ENCODE results near the gene NUDC.

Gene NUDC

GRCh38 chr1:26991310-26992116 lies 70.0 kb downstream of the NUDC start:
- DNase-seq (ENCODE audit: low read depth) = no peak
- in situ Hi-C loops (cut with HindIII; ENCODE audit: low sequenced_read_pairs) = loop anchor here (5.0 kb wide), 1 partner anchor 46 kb away; no protein-coding TSS in a partner anchor

GRCh38 chr1:26993237-26994019 lies 71.9 kb downstream of the NUDC start, which contains the start of gene TRNP1:
Gene TRNP1 (plus strand): TSS chr1:26993692. CDS start chr1:26993787, 95 bp downstream.
- in situ Hi-C loops (cut with HindIII; ENCODE audit: low sequenced_read_pairs) = loop anchor here (5.0 kb wide), 1 partner anchor 44 kb away; no protein-coding TSS in a partner anchor
- no peak for TF ChIP-seq CTCF (IDR thresholded peaks at IDR 0.05; ENCODE audit: low read depth, low read length, missing control alignments)
- no peak for DNase-seq (ENCODE audit: low read depth)

More at GRCh38 chr1:26991310-26992116, 70.0 kb downstream of the NUDC start:
- no peak for TF ChIP-seq CTCF (IDR thresholded peaks at IDR 0.05; ENCODE audit: low read depth, low read length, missing control alignments)
- no peak overlapping the region for H3K4me3 ChIP-seq (ENCODE audit: low read depth, low read length)

GRCh38 chr1:26994020-26994786 lies 72.7 kb downstream of the NUDC start:
- in situ Hi-C loops (cut with HindIII; ENCODE audit: low sequenced_read_pairs) = loop anchor here (5.0 kb wide), 1 partner anchor 43 kb away; no protein-coding TSS in a partner anchor
- no peak for DNase-seq (ENCODE audit: low read depth)

More at GRCh38 chr1:26993237-26994019, 71.9 kb downstream of the NUDC start, which contains the start of gene TRNP1:
- peak within 1 kb of the TSS; percentile 63 for H3K4me3 ChIP-seq (ENCODE audit: low read depth, low read length)

GRCh38 chr1:26994787-26995517 lies 73.4 kb downstream of the NUDC start:
- TF ChIP-seq CTCF (IDR thresholded peaks at IDR 0.05; ENCODE audit: low read depth, low read length, missing control alignments) = no peak
- in situ Hi-C loops (cut with HindIII; ENCODE audit: low sequenced_read_pairs) = loop anchor here (5.0 kb wide), 1 partner anchor 42 kb away; no protein-coding TSS in a partner anchor
- H3K4me3 ChIP-seq (ENCODE audit: low read depth, low read length) = peak overlapping the region; percentile 63
- no peak for DNase-seq (ENCODE audit: low read depth)

More at GRCh38 chr1:26994020-26994786, 72.7 kb downstream of the NUDC start:
- peak overlapping the region; percentile 63 for H3K4me3 ChIP-seq (ENCODE audit: low read depth, low read length)
- no peak for TF ChIP-seq CTCF (IDR thresholded peaks at IDR 0.05; ENCODE audit: low read depth, low read length, missing control alignments)

- peak overlapping the region; percentile 14 for H3K4me3 ChIP-seq (ENCODE audit: low read depth, low read length)
- TF ChIP-seq CTCF (IDR thresholded peaks at IDR 0.05; ENCODE audit: low read depth, low read length, missing control alignments) = no peak
- in situ Hi-C loops (cut with HindIII; ENCODE audit: low sequenced_read_pairs) = no loop called here
- DNase-seq (ENCODE audit: low read depth) = no peak
These were observed 74.5 kb downstream of the NUDC start for GRCh38 chr1:26996024-26996423.

Data from astrocyte of the cerebellum (primary cell).